Breast epithelium (tissue), 3 donors: ENCODE data around the gene PNPLA1.

ENCODE experiments used
- CTCF ChIP-seq, 3 donors: fragments of 450-650 bp; IDR thresholded peaks; one replicate each; pipeline ENCODE4 v1.5.1; 2016 to 2017; ENCODE audit warnings: antibody characterized with exemption in 3 of 3, mild to moderate bottlenecking in 3 of 3, moderate library complexity in 3 of 3
- POLR2A ChIP-seq: fragments of 450-650 bp; IDR thresholded peaks from one replicate; pipeline ENCODE4 v1.6.1; 2016; ENCODE audit warnings: antibody characterized with exemption, mild to moderate bottlenecking, moderate library complexity

GRCh38 chr6:36249536-36249935, 20.3 kb upstream of the PNPLA1 start:
- TF ChIP-seq CTCF (IDR thresholded peaks at IDR 0.05) (no peak), POLR2A (no peak)
